H7 (cell line): Measurements from ENCODE around the gene NAA80. TPM values are rescaled to one million over a fixed set of nuclear protein-coding genes. Genes with fewer than 3 reads are reported as not detected.
"Not testable (repeated sequence)": the region's sequence is repeated elsewhere in the genome, so short reads cannot be mapped to it uniquely, and the experiment has no call there.

Experiments
- DNase-seq: peaks from one replicate; pipeline ENCODE4 v3.0.0; 2012
- H3K27me3 ChIP-seq: 2 replicates; pipeline ENCODE4 v1.6.0; 2011; ENCODE audit warnings: mild to moderate bottlenecking, low read length; ENCODE audit not compliant: control insufficient read depth, insufficient read depth
- H3K36me3 ChIP-seq: replicated peaks from 2 replicates; pipeline ENCODE4 v1.5.1; 2011; ENCODE audit warnings: low read length; ENCODE audit not compliant: control insufficient read depth, insufficient read depth
- H3K4me3 ChIP-seq: 2 replicates; pipeline ENCODE4 v1.5.1; 2011; ENCODE audit warnings: low read depth, mild to moderate bottlenecking, control low read depth, low read length, moderate library complexity; ENCODE audit not compliant: insufficient read depth
- total RNA-seq: library from RNA; depleted of rRNA; stranded (reverse); fragments of >200 nt; shearing (Covaris generic); gene quantifications from 2 replicates; pipeline ENCODE4 v1.2.3, GENCODE V29; 2014

Gene NAA80
- total RNA-seq, 1 experiment from 2014 or later, result 23.7 TPM

GRCh38 chr3:50267280-50267913 is 31.8 kb downstream of the NAA80 start:
- no peaks in the 10 kb centered on the region for H3K27me3 ChIP-seq
- H3K36me3 ChIP-seq, result no peaks in the 10 kb centered on the region
- DNase-seq, result peak; percentile 85
- H3K4me3 ChIP-seq, result 0 out of 2 replicates have a peak overlapping the region, but pooled peaks have one; percentile 2

GRCh38 chr3:50266836-50267235 is 32.4 kb downstream of the NAA80 start:
- DNase-seq, result no peak
- no peak overlapping the region for H3K4me3 ChIP-seq
- H3K36me3 ChIP-seq, result no peaks in the 10 kb centered on the region
- no peaks in the 10 kb centered on the region for H3K27me3 ChIP-seq

- H3K27me3 ChIP-seq, result no peaks in the 10 kb centered on the region
- no peak for DNase-seq
- H3K4me3 ChIP-seq, result no peak overlapping the region
- no peaks in the 10 kb centered on the region for H3K36me3 ChIP-seq
These were observed 33.2 kb downstream of the NAA80 start for GRCh38 chr3:50266017-50266416.

GRCh38 chr3:50265571-50265970 is 33.6 kb downstream of the NAA80 start:
- Histone ChIP-seq H3K36me3 (no peaks in the 10 kb centered on the region), H3K4me3 (no peak overlapping the region), H3K27me3 (no peaks in the 10 kb centered on the region)
- DNase-seq, result no peak

GRCh38 chr3:50264964-50265485 is 34.2 kb downstream of the NAA80 start:
- no peaks in the 10 kb centered on the region for H3K36me3 ChIP-seq
- no peaks in the 10 kb centered on the region for H3K27me3 ChIP-seq
- no peak overlapping the region for H3K4me3 ChIP-seq
- DNase-seq, result no peak

- H3K4me3 ChIP-seq, result no peak overlapping the region
- peak; percentile 98 for DNase-seq
- no peaks in the 10 kb centered on the region for H3K36me3 ChIP-seq
- no peaks in the 10 kb centered on the region for H3K27me3 ChIP-seq
These were observed 34.7 kb downstream of the NAA80 start for GRCh38 chr3:50264383-50264963.

- Histone ChIP-seq H3K4me3 (no peak overlapping the region), H3K36me3 (no peaks in the 10 kb centered on the region)
- no peak for DNase-seq
These were observed 35.5 kb downstream of the NAA80 start for GRCh38 chr3:50263478-50264382.

GRCh38 chr3:50262778-50263177 is 36.4 kb downstream of the NAA80 start:
- no peak for DNase-seq
- peaks cover 2% of the 10 kb centered on the region for H3K36me3 ChIP-seq
- no peaks in the 10 kb centered on the region for H3K27me3 ChIP-seq
- H3K4me3 ChIP-seq, result no peak overlapping the region

More at GRCh38 chr3:50263478-50264382, 35.5 kb downstream of the NAA80 start:
- no peaks in the 10 kb centered on the region for H3K27me3 ChIP-seq

- H3K4me3 ChIP-seq, DNase-seq, H3K36me3 ChIP-seq, H3K27me3 ChIP-seq: not testable (repeated sequence)
These were observed 37.0 kb downstream of the NAA80 start for GRCh38 chr3:50262200-50262599.

GRCh38 chr3:50261505-50261904 is 37.7 kb downstream of the NAA80 start:
- no peak for DNase-seq
- Histone ChIP-seq H3K27me3 (no peaks in the 10 kb centered on the region), H3K36me3 (peaks cover 12% of the 10 kb centered on the region), H3K4me3 (no peak overlapping the region)

GRCh38 chr3:50260942-50261441 is 38.2 kb downstream of the NAA80 start:
- no peaks in the 10 kb centered on the region for H3K27me3 ChIP-seq
- H3K4me3 ChIP-seq, result peak overlapping the region; percentile 51; the same call in 1 of the 2 replicates
- no peak for DNase-seq
- H3K36me3 ChIP-seq, result peaks cover 17% of the 10 kb centered on the region

- DNase-seq, result peak; percentile 99
- H3K36me3 ChIP-seq, result peaks cover 17% of the 10 kb centered on the region
- H3K27me3 ChIP-seq, result no peaks in the 10 kb centered on the region
These were observed 38.9 kb downstream of the NAA80 start for GRCh38 chr3:50260027-50260941.

GRCh38 chr3:50259432-50260026 is 39.7 kb downstream of the NAA80 start:
- no peak for DNase-seq
- H3K27me3 ChIP-seq, result no peaks in the 10 kb centered on the region
- peaks cover 19% of the 10 kb centered on the region for H3K36me3 ChIP-seq
- no peak overlapping the region for H3K4me3 ChIP-seq

More at GRCh38 chr3:50260027-50260941, 38.9 kb downstream of the NAA80 start:
- peak overlapping the region; percentile 51 for H3K4me3 ChIP-seq
